HG03139 (cell line): ENCODE data around the gene HOXC9.

Experiments
- ATAC-seq: cut with Tn5 transposase; IDR thresholded peaks from one replicate; pipeline ENCODE4 v1.9.1; 2021; ENCODE audit not compliant: unreplicated experiment

Gene HOXC9

DNA sequence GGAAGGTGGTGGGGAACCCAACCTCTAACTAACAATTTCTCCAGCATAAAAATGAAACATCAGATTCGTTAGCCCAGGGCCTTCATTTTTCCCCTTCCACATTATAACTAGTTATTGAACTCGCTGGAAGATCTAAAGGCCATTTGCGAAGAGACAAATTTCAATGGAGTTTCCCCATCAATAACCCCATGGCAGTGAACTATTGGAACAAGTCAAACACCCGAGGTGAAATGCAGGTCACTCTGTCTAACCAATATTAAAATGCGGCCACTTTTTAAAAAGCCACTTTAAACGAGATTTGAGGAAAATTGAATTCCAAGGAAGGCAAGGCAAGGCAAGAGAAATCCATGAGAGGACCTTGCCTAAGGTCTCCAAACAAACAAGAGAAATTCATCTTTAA, 49.1 kb downstream of the HOXC9 start:
- ATAC-seq = no peak

DNA sequence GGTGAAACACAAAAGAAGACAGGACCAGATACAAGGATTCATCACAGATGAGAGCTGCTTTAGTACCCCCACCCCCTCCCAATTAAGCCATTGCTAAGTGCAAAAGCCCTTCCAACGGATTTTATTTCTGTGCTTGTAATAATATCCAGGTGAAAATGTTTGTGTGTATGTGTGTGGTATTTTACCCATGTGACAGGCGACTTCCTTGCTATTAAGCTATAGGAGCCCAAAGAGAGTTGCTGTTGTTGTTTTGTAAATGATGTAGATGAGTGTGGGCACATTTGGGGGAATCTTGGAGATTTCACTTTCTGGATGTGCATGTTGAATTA, 50.5 kb downstream of the HOXC9 start:
- no peak for ATAC-seq

DNA sequence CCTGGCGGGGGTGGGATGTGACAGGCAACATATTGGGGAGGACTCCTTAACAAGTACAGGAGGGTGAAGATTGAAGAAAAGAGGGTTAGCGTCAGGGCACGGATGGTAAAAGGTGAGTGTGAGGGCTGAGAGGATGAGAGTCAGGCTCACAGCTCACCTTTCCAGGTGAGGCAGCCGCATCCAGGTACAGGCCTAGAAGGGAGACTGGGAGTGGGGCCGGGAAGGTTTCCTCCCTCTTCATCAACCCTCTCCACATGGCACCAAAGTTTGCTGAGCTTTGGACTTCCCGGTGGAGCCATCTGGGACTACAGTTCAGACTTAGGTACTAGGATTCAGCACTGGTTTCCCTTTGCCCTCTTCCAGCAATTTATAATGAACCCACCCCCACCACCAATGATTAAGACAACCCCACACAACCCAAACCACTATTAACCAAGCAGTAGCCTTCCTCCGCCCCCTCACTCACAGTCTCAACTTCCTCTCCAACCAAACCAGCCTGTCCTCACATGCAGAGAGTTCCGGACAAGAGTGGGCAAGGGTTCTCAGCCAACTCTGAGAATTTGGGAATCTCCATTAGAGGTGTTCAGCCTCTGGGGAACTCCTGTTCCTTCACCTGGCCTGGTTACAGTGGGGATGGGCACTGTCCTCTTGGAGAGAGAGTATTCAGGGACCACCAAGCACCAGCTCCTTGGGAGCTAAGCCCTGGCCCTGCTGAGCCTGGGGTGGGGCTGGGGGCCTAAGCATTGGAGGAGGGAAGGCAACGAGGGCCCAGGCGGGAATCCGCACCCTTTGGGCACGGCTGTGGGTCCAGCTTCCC, 51.3 kb downstream of the HOXC9 start:
- ATAC-seq = no peak

DNA sequence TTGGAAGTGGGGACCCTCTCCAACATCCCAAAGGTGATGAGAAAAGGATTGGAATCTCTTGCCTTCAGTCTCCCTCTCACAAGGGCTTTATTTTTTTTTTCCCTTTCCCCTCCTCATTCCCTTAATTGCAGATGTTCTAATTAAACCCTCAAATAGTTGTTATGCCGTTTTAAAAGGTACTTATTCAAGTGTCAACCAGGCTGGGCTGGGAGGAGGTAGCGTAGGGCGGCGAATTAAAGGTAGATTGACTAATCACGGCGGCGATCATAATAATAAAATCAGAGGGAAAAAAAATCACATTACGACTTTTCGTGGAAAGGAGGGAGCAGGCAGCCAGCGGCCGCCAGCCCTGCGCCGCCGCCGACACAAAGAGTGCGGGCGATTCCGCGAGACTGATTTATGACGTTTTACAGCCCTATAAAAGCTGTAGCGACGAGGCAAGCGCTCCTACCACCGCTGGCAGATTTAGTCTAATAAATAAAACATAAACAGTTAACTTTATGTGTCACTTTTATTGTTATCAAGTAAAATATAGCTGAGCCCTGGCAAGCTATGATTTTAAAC, 52.0 kb downstream of the HOXC9 start:
- no peak for ATAC-seq

DNA sequence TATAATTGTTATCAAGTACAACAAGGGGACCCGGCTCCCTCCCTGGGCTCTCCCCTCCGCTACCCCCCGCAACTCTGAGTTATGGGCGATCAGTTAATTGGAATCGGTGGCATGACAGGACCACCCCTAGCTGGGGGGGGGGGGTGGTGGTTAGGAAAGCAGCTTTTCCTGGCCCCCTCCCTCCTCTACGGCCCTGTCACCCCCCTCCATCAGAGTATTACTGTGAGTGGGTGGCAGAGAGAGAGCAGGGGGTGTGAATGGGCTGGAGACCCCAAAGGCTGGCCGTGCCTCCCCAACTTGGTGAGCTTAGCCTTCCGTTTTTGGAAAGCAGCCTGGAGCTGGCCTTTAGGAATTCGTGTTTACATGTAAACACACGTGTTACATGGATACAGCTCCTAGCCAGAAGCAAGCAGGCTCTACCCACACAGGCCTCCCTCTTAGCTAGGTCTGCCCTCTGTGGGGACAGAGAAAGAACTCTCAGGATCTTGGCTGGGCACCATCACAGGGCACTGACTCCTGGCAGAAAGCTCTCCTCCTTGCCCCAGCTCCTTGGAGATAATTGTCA, 52.6 kb downstream of the HOXC9 start:
- ATAC-seq = no peak
